A673 (cell line): Measurements from ENCODE around the gene MGST2. TPM values are rescaled to one million over a fixed set of nuclear protein-coding genes. Genes with fewer than 3 reads are reported as not detected.

Experiments
- BruUV-seq: library from RNA; stranded (reverse); fragments of 400-500 nt; replicated peaks from 2 replicates; lab custom pipeline; 2021; lab: Mats Ljungman, UMichigan
- CTCF ChIA-PET: fragments of 300-600 bp; sonication (Branson Sonifier 250); formaldehyde crosslinking; loops from one replicate; lab custom pipeline; 2022; ENCODE audit warnings: antibody characterized with exemption; lab: Charles Lee
- POLR2A ChIA-PET: fragments of 300-600 bp; sonication (Branson Sonifier 250); formaldehyde crosslinking; loops from one replicate; lab custom pipeline; 2022; ENCODE audit warnings: antibody characterized with exemption; ENCODE audit not compliant: low non-redundant PET; lab: Charles Lee
- DNase-seq: peaks from one replicate; pipeline ENCODE4 v3.0.0-alpha.2; 2015; ENCODE audit warnings: low spot score
- H3K27ac ChIP-seq: fragments of 200-600 bp; sonication (generic); 2 replicates; pipeline ENCODE4 v1.5.1; 2016; ENCODE audit warnings: mixed run types, low read depth, mild to moderate bottlenecking, mixed read lengths, antibody characterized with exemption, low read length; ENCODE audit not compliant: poor library complexity, severe bottlenecking
- H3K27me3 ChIP-seq: fragments of 200-600 bp; sonication (generic); replicated peaks from 2 replicates; pipeline ENCODE4 v1.6.1; 2017; ENCODE audit warnings: mixed run types, low read depth, mild to moderate bottlenecking, mixed read lengths, antibody characterized with exemption, low read length; ENCODE audit not compliant: insufficient read depth, poor library complexity
- H3K36me3 ChIP-seq: fragments of 200-600 bp; sonication (generic); 2 replicates; pipeline ENCODE4 v1.6.1; 2016; ENCODE audit warnings: mixed run types, mild to moderate bottlenecking, mixed read lengths, antibody characterized with exemption, low read length; ENCODE audit not compliant: insufficient read depth, poor library complexity, severe bottlenecking
- H3K4me1 ChIP-seq: fragments of 200-600 bp; sonication (generic); 2 replicates; pipeline ENCODE4 v1.6.1; 2017; ENCODE audit warnings: mixed run types, mild to moderate bottlenecking, mixed read lengths, antibody characterized with exemption, low read length; ENCODE audit not compliant: insufficient read depth, poor library complexity, severe bottlenecking
- H3K4me3 ChIP-seq: fragments of 200-600 bp; sonication (generic); 2 replicates; pipeline ENCODE4 v1.5.1; 2016; ENCODE audit warnings: low read depth, mixed run types, mild to moderate bottlenecking, mixed read lengths, low read length; ENCODE audit not compliant: poor library complexity, severe bottlenecking
- H3K9me3 ChIP-seq: fragments of 200-600 bp; sonication (generic); 2 replicates; pipeline ENCODE4 v1.6.1; 2016; ENCODE audit warnings: mixed run types, low read depth, mild to moderate bottlenecking, mixed read lengths, antibody characterized with exemption, low read length; ENCODE audit not compliant: poor library complexity, severe bottlenecking
- CTCF ChIP-seq: fragments of 300-800, 200-600 bp; sonication (generic); conservative IDR thresholded peaks from 2 replicates; pipeline ENCODE4 v1.5.1; 2017; ENCODE audit warnings: low read depth, mild to moderate bottlenecking, antibody characterized with exemption, low read length, moderate library complexity, mixed read lengths
- EZH2 ChIP-seq: fragments of 200-600 bp; sonication (generic); IDR thresholded peaks from 2 replicates; pipeline ENCODE4 v1.6.1; 2017; ENCODE audit warnings: borderline replicate concordance, low read depth, mild to moderate bottlenecking, mixed read lengths, antibody characterized with exemption, low read length; ENCODE audit not compliant: poor library complexity, severe bottlenecking
- intact Hi-C: fragments of 100-400 bp; cut with micrococcal nuclease; formaldehyde crosslinking; loops from one replicate; pipeline ENCODE4 v1.10.0; 2022; ENCODE audit not compliant: unreplicated experiment
- total RNA-seq: library from RNA; stranded (reverse); gene quantifications from 2 replicates; pipeline ENCODE4 v1.2.3, GENCODE V29; 2021

The MGST2 gene
- total RNA-seq, 1 experiment from 2014 or later = 7.0 TPM

GRCh38 chr4:139672215-139672614, 6.6 kb downstream of the MGST2 start:
- ChIA-PET CTCF (no interaction called here), POLR2A (no interaction called here)
- Histone ChIP-seq H3K27ac (no peak overlapping the region), H3K27me3 (no peaks in the 10 kb centered on the region), H3K9me3 (no peaks in the 10 kb centered on the region), H3K36me3 (no peaks in the 10 kb centered on the region), H3K4me3 (no peak overlapping the region), H3K4me1 (no peaks in the 10 kb centered on the region)
- no peak for DNase-seq
- BruUV-seq = no TSS peak
- intact Hi-C loops = no loop called here
- TF ChIP-seq CTCF (no peak), EZH2 (no peak)

- CTCF ChIA-PET = no interaction called here
- Histone ChIP-seq H3K27ac (no peak overlapping the region), H3K9me3 (no peaks in the 10 kb centered on the region), H3K36me3 (no peaks in the 10 kb centered on the region), H3K4me3 (no peak overlapping the region), H3K27me3 (no peaks in the 10 kb centered on the region), H3K4me1 (no peaks in the 10 kb centered on the region)
- DNase-seq = no peak
- intact Hi-C loops = no loop called here
- POLR2A ChIA-PET = no interaction called here
- TF ChIP-seq CTCF (no peak), EZH2 (no peak)
- BruUV-seq = no TSS peak
Measured at GRCh38 chr4:139672732-139673131, 7.1 kb downstream of the MGST2 start.

GRCh38 chr4:139674875-139675550, 9.4 kb downstream of the MGST2 start:
- Histone ChIP-seq H3K9me3 (no peaks in the 10 kb centered on the region), H3K36me3 (no peaks in the 10 kb centered on the region), H3K4me1 (no peaks in the 10 kb centered on the region), H3K4me3 (no peak overlapping the region), H3K27ac (no peak overlapping the region), H3K27me3 (no peaks in the 10 kb centered on the region)
- CTCF ChIA-PET = no interaction called here
- BruUV-seq = no TSS peak
- intact Hi-C loops = no loop called here
- DNase-seq = no peak
- no peak for TF ChIP-seq EZH2
- no peak for TF ChIP-seq CTCF
- POLR2A ChIA-PET = no interaction called here
